Effector memory CD4-positive, alpha-beta T cell (primary cell): Measurements from ENCODE around the gene CFAP46.

ENCODE experiments used
- DNase-seq, 3 donors: peaks; one replicate each; pipeline ENCODE4 v3.0.0-alpha.2; 2020
- H3K27ac ChIP-seq: 2 replicates; pipeline ENCODE4 v1.7.0; 2013; ENCODE audit warnings: mild to moderate bottlenecking, low read length, moderate library complexity; ENCODE audit not compliant: insufficient read depth, poor library complexity, severe bottlenecking
- H3K27me3 ChIP-seq: replicated peaks from 2 replicates; pipeline ENCODE4 v1.7.0; 2013; ENCODE audit warnings: mild to moderate bottlenecking, low read length; ENCODE audit not compliant: insufficient read depth, control insufficient read depth, poor library complexity, severe bottlenecking
- H3K36me3 ChIP-seq: 2 replicates; pipeline ENCODE4 v1.7.0; 2013; ENCODE audit warnings: mild to moderate bottlenecking, low read length, moderate library complexity; ENCODE audit not compliant: control insufficient read depth, insufficient read depth
- H3K4me1 ChIP-seq: 2 replicates; pipeline ENCODE4 v1.7.0; 2013; ENCODE audit warnings: low read length, mild to moderate bottlenecking; ENCODE audit not compliant: control insufficient read depth, insufficient read depth, poor library complexity, severe bottlenecking
- H3K4me3 ChIP-seq: 2 replicates; pipeline ENCODE4 v1.7.0; 2013; ENCODE audit warnings: low read length, low read depth, mild to moderate bottlenecking; ENCODE audit not compliant: insufficient read depth, poor library complexity, severe bottlenecking
- H3K9me3 ChIP-seq: 2 replicates; pipeline ENCODE4 v1.7.0; 2013; ENCODE audit warnings: mild to moderate bottlenecking, low read length, moderate library complexity; ENCODE audit not compliant: control insufficient read depth

The CFAP46 gene

GRCh38 chr10:132921818-132922807 is 20.3 kb downstream of the CFAP46 start:
- H3K36me3 ChIP-seq, result no peaks in the 10 kb centered on the region
- no peaks in the 10 kb centered on the region for H3K4me1 ChIP-seq
- H3K27me3 ChIP-seq, result no peaks in the 10 kb centered on the region
- H3K27ac ChIP-seq, result no peak overlapping the region
- H3K9me3 ChIP-seq, result no peaks in the 10 kb centered on the region
- no peak for DNase-seq
- no peak overlapping the region for H3K4me3 ChIP-seq

- H3K27ac ChIP-seq, result no peak overlapping the region
- no peak for DNase-seq
- no peaks in the 10 kb centered on the region for H3K9me3 ChIP-seq
- H3K4me3 ChIP-seq, result no peak overlapping the region
- no peaks in the 10 kb centered on the region for H3K27me3 ChIP-seq
- no peaks in the 10 kb centered on the region for H3K36me3 ChIP-seq
- H3K4me1 ChIP-seq, result no peaks in the 10 kb centered on the region
Observed at GRCh38 chr10:132921086-132921485, 21.3 kb downstream of the CFAP46 start.

- Histone ChIP-seq H3K4me3 (no peak overlapping the region), H3K27ac (no peak overlapping the region), H3K4me1 (no peaks in the 10 kb centered on the region), H3K36me3 (no peaks in the 10 kb centered on the region), H3K27me3 (no peaks in the 10 kb centered on the region), H3K9me3 (no peaks in the 10 kb centered on the region)
- no peak for DNase-seq
Observed at GRCh38 chr10:132920101-132920925, 22.1 kb downstream of the CFAP46 start.

- Histone ChIP-seq H3K4me1 (no peaks in the 10 kb centered on the region), H3K27me3 (no peaks in the 10 kb centered on the region), H3K4me3 (no peak overlapping the region), H3K36me3 (no peaks in the 10 kb centered on the region), H3K9me3 (no peaks in the 10 kb centered on the region), H3K27ac (no peak overlapping the region)
- DNase-seq, result no peak
Observed at GRCh38 chr10:132919374-132920100, 22.8 kb downstream of the CFAP46 start.

GRCh38 chr10:132918617-132919373 is 23.6 kb downstream of the CFAP46 start:
- no peak overlapping the region for H3K4me3 ChIP-seq
- H3K27ac ChIP-seq, result no peak overlapping the region
- DNase-seq, result no peak
- H3K36me3 ChIP-seq, result no peaks in the 10 kb centered on the region
- no peaks in the 10 kb centered on the region for H3K4me1 ChIP-seq
- no peaks in the 10 kb centered on the region for H3K27me3 ChIP-seq
- no peaks in the 10 kb centered on the region for H3K9me3 ChIP-seq

- DNase-seq, result no peak
- no peaks in the 10 kb centered on the region for H3K9me3 ChIP-seq
- H3K4me1 ChIP-seq, result no peaks in the 10 kb centered on the region
- no peaks in the 10 kb centered on the region for H3K36me3 ChIP-seq
- no peaks in the 10 kb centered on the region for H3K27me3 ChIP-seq
- H3K4me3 ChIP-seq, result no peak overlapping the region
- no peak overlapping the region for H3K27ac ChIP-seq
Observed at GRCh38 chr10:132918264-132918616, 24.1 kb downstream of the CFAP46 start.

- no peaks in the 10 kb centered on the region for H3K4me1 ChIP-seq
- H3K36me3 ChIP-seq, result no peaks in the 10 kb centered on the region
- H3K9me3 ChIP-seq, result no peaks in the 10 kb centered on the region
- no peak overlapping the region for H3K4me3 ChIP-seq
- no peaks in the 10 kb centered on the region for H3K27me3 ChIP-seq
- no peak for DNase-seq
- no peak overlapping the region for H3K27ac ChIP-seq
Observed at GRCh38 chr10:132916956-132917666, 25.3 kb downstream of the CFAP46 start.

GRCh38 chr10:132916421-132916841 is 25.9 kb downstream of the CFAP46 start:
- DNase-seq, result no peak
- Histone ChIP-seq H3K4me3 (no peak overlapping the region), H3K4me1 (no peaks in the 10 kb centered on the region), H3K27ac (no peak overlapping the region), H3K36me3 (no peaks in the 10 kb centered on the region), H3K27me3 (no peaks in the 10 kb centered on the region), H3K9me3 (no peaks in the 10 kb centered on the region)

- no peaks in the 10 kb centered on the region for H3K36me3 ChIP-seq
- H3K27ac ChIP-seq, result no peak overlapping the region
- no peaks in the 10 kb centered on the region for H3K4me1 ChIP-seq
- H3K4me3 ChIP-seq, result no peak overlapping the region
- H3K9me3 ChIP-seq, result no peaks in the 10 kb centered on the region
- DNase-seq, result no peak
- H3K27me3 ChIP-seq, result no peaks in the 10 kb centered on the region
Observed at GRCh38 chr10:132915411-132915810, 27.0 kb downstream of the CFAP46 start.
